ENCODE data around the gene RYR3.

RYR3 gene

DNA sequence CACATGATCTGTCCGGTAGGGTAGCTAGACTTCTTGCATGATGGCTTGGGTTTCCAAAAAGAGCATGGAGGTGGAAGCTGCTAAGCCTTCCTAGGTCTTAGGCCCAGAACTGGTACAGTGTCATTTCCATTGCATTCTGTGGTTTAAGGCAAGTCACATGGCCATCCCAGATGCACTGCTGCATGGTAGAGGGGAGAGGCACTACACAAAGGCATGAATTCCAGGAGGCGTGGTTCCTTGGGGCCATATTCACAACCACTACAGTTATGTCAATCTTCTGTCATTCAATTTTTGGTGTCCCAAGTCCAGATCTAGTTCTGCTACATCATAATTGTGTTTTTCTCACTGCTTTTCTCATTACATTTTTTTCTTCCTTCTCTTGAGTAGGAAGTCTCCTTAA lies 535.4 kb downstream of the RYR3 start:
- Histone ChIP-seq H3K4me1 (ENCODE audit: control insufficient read depth, low read length) (no peaks in the 10 kb centered on the region), H3K27me3 (ENCODE audit: control insufficient read depth, low read length) (no peaks in the 10 kb centered on the region), H3K27ac (ENCODE audit: low read depth, low read length) (no peak overlapping the region), H3K9me3 (ENCODE audit: control insufficient read depth, insufficient read depth, low read length) (no peaks in the 10 kb centered on the region), H4K20me1 (ENCODE audit: control insufficient read depth, insufficient read depth, low read depth, low read length) (no peaks in the 10 kb centered on the region), H3K4me3 (ENCODE audit: low read length) (no peak overlapping the region), H3K36me3 (ENCODE audit: control insufficient read depth, low read length) (no peaks in the 10 kb centered on the region), H3K9me2 (replicated peaks; ENCODE audit: control insufficient read depth, low read length) (no peaks in the 10 kb centered on the region), H3F3A (ENCODE audit: control insufficient read depth, insufficient read depth) (no peaks in the 10 kb centered on the region), H3K79me2 (ENCODE audit: control insufficient read depth, low read length) (no peaks in the 10 kb centered on the region), H3K4me2 (ENCODE audit: low read length) (no peak overlapping the region)
- TF ChIP-seq, protein P1, sequence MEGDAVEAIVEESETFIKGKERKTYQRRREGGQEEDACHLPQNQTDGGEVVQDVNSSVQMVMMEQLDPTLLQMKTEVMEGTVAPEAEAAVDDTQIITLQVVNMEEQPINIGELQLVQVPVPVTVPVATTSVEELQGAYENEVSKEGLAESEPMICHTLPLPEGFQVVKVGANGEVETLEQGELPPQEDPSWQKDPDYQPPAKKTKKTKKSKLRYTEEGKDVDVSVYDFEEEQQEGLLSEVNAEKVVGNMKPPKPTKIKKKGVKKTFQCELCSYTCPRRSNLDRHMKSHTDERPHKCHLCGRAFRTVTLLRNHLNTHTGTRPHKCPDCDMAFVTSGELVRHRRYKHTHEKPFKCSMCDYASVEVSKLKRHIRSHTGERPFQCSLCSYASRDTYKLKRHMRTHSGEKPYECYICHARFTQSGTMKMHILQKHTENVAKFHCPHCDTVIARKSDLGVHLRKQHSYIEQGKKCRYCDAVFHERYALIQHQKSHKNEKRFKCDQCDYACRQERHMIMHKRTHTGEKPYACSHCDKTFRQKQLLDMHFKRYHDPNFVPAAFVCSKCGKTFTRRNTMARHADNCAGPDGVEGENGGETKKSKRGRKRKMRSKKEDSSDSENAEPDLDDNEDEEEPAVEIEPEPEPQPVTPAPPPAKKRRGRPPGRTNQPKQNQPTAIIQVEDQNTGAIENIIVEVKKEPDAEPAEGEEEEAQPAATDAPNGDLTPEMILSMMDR (IDR thresholded peaks at IDR 0.05; ENCODE audit: low read depth, low read length, poor library complexity, severe bottlenecking) = no peak
- no peak for TF ChIP-seq EZH2phosphoT487 (IDR thresholded peaks at IDR 0.05; ENCODE audit: borderline replicate concordance, low read length)

GRCh38 chr15:33846862-33847261 lies 536.1 kb downstream of the RYR3 start:
- H3K9me2 ChIP-seq (replicated peaks; ENCODE audit: control insufficient read depth, low read length) = no peaks in the 10 kb centered on the region
- H4K20me1 ChIP-seq (ENCODE audit: control insufficient read depth, insufficient read depth, low read depth, low read length) = no peaks in the 10 kb centered on the region
- no peaks in the 10 kb centered on the region for H3K4me1 ChIP-seq (ENCODE audit: control insufficient read depth, low read length)
- H3F3A ChIP-seq (ENCODE audit: control insufficient read depth, insufficient read depth) = no peaks in the 10 kb centered on the region
- no peak overlapping the region for H3K4me2 ChIP-seq (ENCODE audit: low read length)
- TF ChIP-seq, protein P1 (IDR thresholded peaks at IDR 0.05; ENCODE audit: low read depth, low read length, poor library complexity, severe bottlenecking) = no peak
- no peak for TF ChIP-seq EZH2phosphoT487 (IDR thresholded peaks at IDR 0.05; ENCODE audit: borderline replicate concordance, low read length)
- no peaks in the 10 kb centered on the region for H3K79me2 ChIP-seq (ENCODE audit: control insufficient read depth, low read length)
- no peaks in the 10 kb centered on the region for H3K36me3 ChIP-seq (ENCODE audit: control insufficient read depth, low read length)
- H3K4me3 ChIP-seq (ENCODE audit: low read length) = no peak overlapping the region
- H3K27me3 ChIP-seq (ENCODE audit: control insufficient read depth, low read length) = no peaks in the 10 kb centered on the region
- no peak overlapping the region for H3K27ac ChIP-seq (ENCODE audit: low read depth, low read length)
- no peaks in the 10 kb centered on the region for H3K9me3 ChIP-seq (ENCODE audit: control insufficient read depth, insufficient read depth, low read length)

GRCh38 chr15:33848011-33848410 lies 537.2 kb downstream of the RYR3 start:
- no peaks in the 10 kb centered on the region for H3K4me1 ChIP-seq (ENCODE audit: control insufficient read depth, low read length)
- H3K79me2 ChIP-seq (ENCODE audit: control insufficient read depth, low read length) = no peaks in the 10 kb centered on the region
- H3K27me3 ChIP-seq (ENCODE audit: control insufficient read depth, low read length) = no peaks in the 10 kb centered on the region
- H3F3A ChIP-seq (ENCODE audit: control insufficient read depth, insufficient read depth) = no peaks in the 10 kb centered on the region
- no peaks in the 10 kb centered on the region for H3K9me3 ChIP-seq (ENCODE audit: control insufficient read depth, insufficient read depth, low read length)
- H4K20me1 ChIP-seq (ENCODE audit: control insufficient read depth, insufficient read depth, low read depth, low read length) = no peaks in the 10 kb centered on the region
- no peak overlapping the region for H3K4me2 ChIP-seq (ENCODE audit: low read length)
- H3K4me3 ChIP-seq (ENCODE audit: low read length) = no peak overlapping the region
- no peak overlapping the region for H3K27ac ChIP-seq (ENCODE audit: low read depth, low read length)
- TF ChIP-seq, protein P1 (IDR thresholded peaks at IDR 0.05; ENCODE audit: low read depth, low read length, poor library complexity, severe bottlenecking) = no peak
- no peak for TF ChIP-seq EZH2phosphoT487 (IDR thresholded peaks at IDR 0.05; ENCODE audit: borderline replicate concordance, low read length)
- H3K9me2 ChIP-seq (replicated peaks; ENCODE audit: control insufficient read depth, low read length) = no peaks in the 10 kb centered on the region
- no peaks in the 10 kb centered on the region for H3K36me3 ChIP-seq (ENCODE audit: control insufficient read depth, low read length)

DNA sequence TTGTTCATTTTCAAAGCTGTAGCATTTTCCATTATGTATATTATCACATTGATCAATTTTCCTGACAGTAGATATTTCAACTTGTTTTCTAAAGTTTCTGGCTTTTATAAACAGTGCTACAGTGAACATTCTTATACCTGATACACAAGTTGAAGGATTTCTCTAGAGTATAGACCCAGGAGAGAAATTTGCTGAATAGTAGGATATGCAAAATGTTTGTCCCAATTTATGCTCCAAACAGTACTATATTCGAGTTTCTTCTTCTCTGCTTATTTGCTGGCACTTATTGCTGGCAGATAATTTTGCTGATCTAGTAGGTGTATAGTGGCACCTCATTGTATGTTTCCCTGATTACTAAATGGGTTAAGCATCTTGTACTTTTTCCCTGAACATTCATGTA lies 540.3 kb downstream of the RYR3 start:
- Histone ChIP-seq H3K27ac (ENCODE audit: low read depth, low read length) (no peak overlapping the region), H3K9me2 (replicated peaks; ENCODE audit: control insufficient read depth, low read length) (no peaks in the 10 kb centered on the region), H3K9me3 (ENCODE audit: control insufficient read depth, insufficient read depth, low read length) (no peaks in the 10 kb centered on the region), H3K27me3 (ENCODE audit: control insufficient read depth, low read length) (no peaks in the 10 kb centered on the region), H3K36me3 (ENCODE audit: control insufficient read depth, low read length) (no peaks in the 10 kb centered on the region), H3F3A (ENCODE audit: control insufficient read depth, insufficient read depth) (no peaks in the 10 kb centered on the region), H3K79me2 (ENCODE audit: control insufficient read depth, low read length) (no peaks in the 10 kb centered on the region), H3K4me3 (ENCODE audit: low read length) (no peak overlapping the region), H3K4me2 (ENCODE audit: low read length) (no peak overlapping the region), H3K4me1 (ENCODE audit: control insufficient read depth, low read length) (no peaks in the 10 kb centered on the region), H4K20me1 (ENCODE audit: control insufficient read depth, insufficient read depth, low read depth, low read length) (no peaks in the 10 kb centered on the region)
- TF ChIP-seq, protein P1 (IDR thresholded peaks at IDR 0.05; ENCODE audit: low read depth, low read length, poor library complexity, severe bottlenecking) = no peak

Measured in DOHH2 (cell line).